Activated naive CD8-positive, alpha-beta T cell treated with anti-CD3 and anti-CD28 coated beads for 36 hours (primary cell): Measurements from ENCODE around the gene ITIH4. TPM values are rescaled to one million over a fixed set of nuclear protein-coding genes. Genes with fewer than 3 reads are reported as not detected.
"Not testable (repeated sequence)": the region's sequence is repeated elsewhere in the genome, so short reads cannot be mapped to it uniquely, and the experiment has no call there.

Experiments used
- DNase-seq: peaks from one replicate; pipeline ENCODE4 v3.0.0; 2021
- H3K27ac Mint-ChIP-seq: one replicate; pipeline ENCODE4 v1.8.0; 2022; ENCODE audit warnings: mild to moderate bottlenecking, moderate library complexity, mixed read lengths
- H3K27me3 Mint-ChIP-seq: one replicate; pipeline ENCODE4 v1.8.0; 2022; ENCODE audit warnings: mild to moderate bottlenecking, mixed read lengths
- H3K36me3 Mint-ChIP-seq: one replicate; pipeline ENCODE4 v1.8.0; 2021; ENCODE audit warnings: mild to moderate bottlenecking, mixed read lengths
- H3K4me1 Mint-ChIP-seq: one replicate; pipeline ENCODE4 v1.8.0; 2021; ENCODE audit warnings: mixed read lengths
- H3K4me3 Mint-ChIP-seq: one replicate; pipeline ENCODE4 v1.8.0; 2022; ENCODE audit warnings: mild to moderate bottlenecking, moderate library complexity, mixed read lengths
- H3K9me3 Mint-ChIP-seq: one replicate; pipeline ENCODE4 v1.8.0; 2022; ENCODE audit warnings: mixed read lengths
- total RNA-seq, 2 experiments: library from RNA; stranded (reverse); gene quantifications; one replicate each; pipeline ENCODE4 v1.2.3, GENCODE V29; 2021

ITIH4 gene
- total RNA-seq, 2 experiments from 2014 or later = 4.8 to 6.8 TPM

- no peak for DNase-seq
- peaks cover 8% of the 10 kb centered on the region for H3K27me3 Mint-ChIP-seq
- no peak overlapping the region for H3K27ac Mint-ChIP-seq
- peaks cover 2% of the 10 kb centered on the region for H3K4me1 Mint-ChIP-seq
- H3K4me3 Mint-ChIP-seq = no peak overlapping the region
- H3K9me3 Mint-ChIP-seq = no peaks in the 10 kb centered on the region
- H3K36me3 Mint-ChIP-seq = no peaks in the 10 kb centered on the region
Observed at GRCh38 chr3:52779837-52780585, 50.5 kb downstream of the ITIH4 start.

GRCh38 chr3:52779011-52779836 is 51.2 kb downstream of the ITIH4 start:
- Mint-ChIP-seq H3K4me1 (peaks cover 2% of the 10 kb centered on the region), H3K36me3 (no peaks in the 10 kb centered on the region), H3K27ac (no peak overlapping the region), H3K4me3 (no peak overlapping the region), H3K27me3 (peaks cover 8% of the 10 kb centered on the region), H3K9me3 (no peaks in the 10 kb centered on the region)
- DNase-seq = no peak

- H3K27ac Mint-ChIP-seq = no peak overlapping the region
- H3K27me3 Mint-ChIP-seq = peaks cover 8% of the 10 kb centered on the region
- peaks cover 2% of the 10 kb centered on the region for H3K4me1 Mint-ChIP-seq
- H3K4me3 Mint-ChIP-seq = no peak overlapping the region
- no peak for DNase-seq
- H3K9me3 Mint-ChIP-seq = no peaks in the 10 kb centered on the region
- H3K36me3 Mint-ChIP-seq = no peaks in the 10 kb centered on the region
Observed at GRCh38 chr3:52777959-52778805, 52.3 kb downstream of the ITIH4 start.

- Mint-ChIP-seq H3K4me3 (no peak within 1 kb of the TSS), H3K4me1 (no peaks in the 10 kb centered on the region), H3K9me3 (no peaks in the 10 kb centered on the region), H3K36me3 (no peaks in the 10 kb centered on the region), H3K27ac (no peak within 1 kb of the TSS), H3K27me3 (peaks cover 7% of the 10 kb centered on the region)
- no peak for DNase-seq
Observed at GRCh38 chr3:52777127-52777958, 53.1 kb downstream of the ITIH4 start, which contains the start of gene ITIH1. ITIH1 (plus strand) TSS chr3:52777599; CDS start chr3:52777616, 17 bp downstream.

- not testable (repeated sequence) for H3K4me3 Mint-ChIP-seq, H3K36me3 Mint-ChIP-seq, H3K27me3 Mint-ChIP-seq, H3K27ac Mint-ChIP-seq, DNase-seq, H3K4me1 Mint-ChIP-seq, H3K9me3 Mint-ChIP-seq
Observed at GRCh38 chr3:52776486-52776885, 54.0 kb downstream of the ITIH4 start.

GRCh38 chr3:52775877-52776276 is 54.6 kb downstream of the ITIH4 start:
- Mint-ChIP-seq H3K4me3 (no peak overlapping the region), H3K27ac (no peak overlapping the region)

GRCh38 chr3:52774901-52775864 is 55.3 kb downstream of the ITIH4 start:
- no peaks in the 10 kb centered on the region for H3K36me3 Mint-ChIP-seq
- no peak overlapping the region for H3K27ac Mint-ChIP-seq
- H3K4me1 Mint-ChIP-seq = peaks cover 2% of the 10 kb centered on the region
- H3K9me3 Mint-ChIP-seq = no peaks in the 10 kb centered on the region
- no peak for DNase-seq
- H3K4me3 Mint-ChIP-seq = no peak overlapping the region
- H3K27me3 Mint-ChIP-seq = no peaks in the 10 kb centered on the region

More at GRCh38 chr3:52775877-52776276, 54.6 kb downstream of the ITIH4 start:
- H3K36me3 Mint-ChIP-seq = no peaks in the 10 kb centered on the region
- no peak for DNase-seq
- H3K4me1 Mint-ChIP-seq = peaks cover 2% of the 10 kb centered on the region
- H3K9me3 Mint-ChIP-seq = no peaks in the 10 kb centered on the region
- no peaks in the 10 kb centered on the region for H3K27me3 Mint-ChIP-seq

- H3K9me3 Mint-ChIP-seq = no peaks in the 10 kb centered on the region
- DNase-seq = no peak
- peaks cover 2% of the 10 kb centered on the region for H3K36me3 Mint-ChIP-seq
- H3K4me1 Mint-ChIP-seq = peaks cover 10% of the 10 kb centered on the region
- H3K4me3 Mint-ChIP-seq = no peak overlapping the region
- H3K27ac Mint-ChIP-seq = no peak overlapping the region
- no peaks in the 10 kb centered on the region for H3K27me3 Mint-ChIP-seq
Observed at GRCh38 chr3:52774066-52774713, 56.3 kb downstream of the ITIH4 start.

GRCh38 chr3:52773361-52774065 is 57.0 kb downstream of the ITIH4 start:
- H3K36me3 Mint-ChIP-seq = peaks cover 2% of the 10 kb centered on the region
- no peaks in the 10 kb centered on the region for H3K9me3 Mint-ChIP-seq
- no peak for DNase-seq
- H3K27ac Mint-ChIP-seq = no peak overlapping the region
- no peak overlapping the region for H3K4me3 Mint-ChIP-seq
- peaks cover 14% of the 10 kb centered on the region for H3K4me1 Mint-ChIP-seq
- no peaks in the 10 kb centered on the region for H3K27me3 Mint-ChIP-seq

- Mint-ChIP-seq H3K36me3 (peaks cover 2% of the 10 kb centered on the region), H3K4me1 (peaks cover 18% of the 10 kb centered on the region), H3K27me3 (no peaks in the 10 kb centered on the region), H3K27ac (peak overlapping the region; percentile 89), H3K4me3 (peak overlapping the region; percentile 93), H3K9me3 (no peaks in the 10 kb centered on the region)
- DNase-seq = no peak
Observed at GRCh38 chr3:52771702-52772101, 58.8 kb downstream of the ITIH4 start.

GRCh38 chr3:52771334-52771681 is 59.2 kb downstream of the ITIH4 start:
- peak overlapping the region; percentile 89 for H3K27ac Mint-ChIP-seq
- no peaks in the 10 kb centered on the region for H3K9me3 Mint-ChIP-seq
- no peak for DNase-seq
- H3K4me3 Mint-ChIP-seq = peak overlapping the region; percentile 93
- H3K27me3 Mint-ChIP-seq = no peaks in the 10 kb centered on the region
- H3K4me1 Mint-ChIP-seq = peaks cover 18% of the 10 kb centered on the region
- peaks cover 2% of the 10 kb centered on the region for H3K36me3 Mint-ChIP-seq

- no peaks in the 10 kb centered on the region for H3K27me3 Mint-ChIP-seq
- H3K4me3 Mint-ChIP-seq = peak within 1 kb of the TSS; percentile 93
- H3K27ac Mint-ChIP-seq = peak within 1 kb of the TSS; percentile 89
- H3K4me1 Mint-ChIP-seq = peaks cover 18% of the 10 kb centered on the region
- H3K9me3 Mint-ChIP-seq = no peaks in the 10 kb centered on the region
- DNase-seq = peak; percentile 90
- H3K36me3 Mint-ChIP-seq = peaks cover 2% of the 10 kb centered on the region
Observed at GRCh38 chr3:52770496-52771333, 59.8 kb downstream of the ITIH4 start, which contains the start of gene NEK4. NEK4 (minus strand) TSS chr3:52770940; CDS start chr3:52770746, 194 bp downstream.
